ENCODE data around the gene TLE2. TPM values are rescaled to one million over a fixed set of nuclear protein-coding genes. Genes with fewer than 3 reads are reported as not detected.
A peak's percentile ranks its signal among the peaks of the same experiment; 100 is the strongest.

Gene TLE2
- total and polyA plus RNA-seq, 9 of the 15 experiments (the other 6 are each of a cell fraction or from before 2014, with no cell fraction given) = 0.35 to 13.1 (median 6.2) TPM

- TF ChIP-seq SNRNP70 (optimal IDR thresholded peaks at IDR 0.05; ENCODE audit: low read depth, low read length) = no peak
- TF ChIP-seq ZNF584 (CRISPR knock-in tag; IDR thresholded peaks at IDR 0.05; ENCODE audit: low read depth) = no peak
- TF ChIP-seq ZNF232 (CRISPR knock-in tag; IDR thresholded peaks at IDR 0.05) = no peak
- no peak for TF ChIP-seq NCOR1 (IDR thresholded peaks at IDR 0.05)
- TF ChIP-seq KAT8 (IDR thresholded peaks at IDR 0.05; ENCODE audit: low read depth) = no peak
- TF ChIP-seq ZNF146 (CRISPR knock-in tag; IDR thresholded peaks at IDR 0.05; ENCODE audit: unreplicated experiment) = no peak
- no peak for TF ChIP-seq ZNF639 (CRISPR knock-in tag; conservative IDR thresholded peaks at IDR 0.05 in 1 of 2, IDR thresholded peaks at IDR 0.05 in 1 of 2)
- no peak for TF ChIP-seq ZNF511 (CRISPR knock-in tag; IDR thresholded peaks at IDR 0.05)
- TF ChIP-seq ID3 (CRISPR knock-in tag; IDR thresholded peaks at IDR 0.05) = no peak
- no peak for TF ChIP-seq ID3 (tag; IDR thresholded peaks at IDR 0.05)
- TF ChIP-seq RAD51 (IDR thresholded peaks at IDR 0.05; ENCODE audit: borderline replicate concordance, low read depth) = no peak
- TF ChIP-seq ZHX1 (conservative IDR thresholded peaks at IDR 0.05; ENCODE audit: low read length) = no peak
- no peak for TF ChIP-seq TARDBP (IDR thresholded peaks at IDR 0.05)
- no peak for TF ChIP-seq ZNF699 (CRISPR knock-in tag; IDR thresholded peaks at IDR 0.05; ENCODE audit: insufficient replicate concordance)
- TF ChIP-seq CBX3 (IDR thresholded peaks at IDR 0.05; ENCODE audit: borderline replicate concordance in 1 of 2, low read length in 2 of 2) = no peak
- TF ChIP-seq PTBP1 (IDR thresholded peaks at IDR 0.05; ENCODE audit: low read depth, low read length) = peak; percentile 100
- no peak for TF ChIP-seq BACH1 (tag; IDR thresholded peaks at IDR 0.05)
- TF ChIP-seq RBM25 (IDR thresholded peaks at IDR 0.05; ENCODE audit: low read depth, low read length, severe bottlenecking) = peak; percentile 89
- TF ChIP-seq CLOCK (CRISPR knock-in tag; IDR thresholded peaks at IDR 0.05; ENCODE audit: borderline replicate concordance) = no peak
- TF ChIP-seq ELF1 (tag; IDR thresholded peaks at IDR 0.05) = no peak
Observed at GRCh38 chr19:3012621-3013262, 16.3 kb downstream of the TLE2 start (continued).
